Stimulated activated CD4-positive, alpha-beta T cell treated with anti-CD3 and anti-CD28 coated beads, Interleukin-12 subunit alpha, Interleukin-12 subunit beta, amount 100 ng/mL, for 4 hours (primary cell): ENCODE results near the gene GAL.

Experiments used
- DNase-seq: peaks from one replicate; pipeline ENCODE4 v3.0.0-alpha.2; 2020

The GAL gene

DNA sequence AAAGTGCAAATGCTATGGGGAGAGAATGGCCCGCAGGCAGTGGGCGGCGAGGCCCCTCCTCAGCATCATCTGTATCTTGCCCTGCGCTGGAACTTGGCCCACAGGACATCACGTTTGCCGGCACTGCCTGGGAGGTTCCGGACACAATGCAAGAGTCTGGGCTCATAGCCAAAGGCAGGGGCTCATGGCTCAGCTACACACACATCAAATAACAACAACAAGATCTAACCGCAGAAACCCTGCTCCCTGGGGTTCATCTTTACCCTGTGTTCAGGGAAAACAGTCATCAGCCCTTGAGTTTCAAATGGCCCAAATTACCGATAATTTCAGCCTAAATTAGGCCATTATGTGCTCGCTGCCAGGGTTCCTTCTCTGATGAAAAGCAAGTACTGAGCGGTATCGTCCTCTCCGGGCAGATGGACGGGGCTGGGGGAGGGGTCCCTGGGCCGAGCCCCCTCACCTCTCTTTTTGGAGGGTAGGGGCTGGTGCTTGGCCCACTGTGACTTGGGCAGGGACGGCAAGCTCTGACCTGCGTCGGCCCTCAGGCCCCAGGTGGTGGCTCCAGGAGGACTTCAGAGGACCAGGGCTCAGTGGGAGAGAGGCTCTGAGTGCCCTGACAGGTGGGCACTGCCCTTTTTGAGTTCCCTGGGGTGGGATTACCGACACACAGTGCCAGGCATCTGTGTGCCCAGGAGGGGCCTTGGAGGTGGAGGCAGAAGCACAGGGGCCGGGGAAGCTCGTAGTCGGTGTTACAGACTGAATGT, 25.0 kb upstream of the GAL start:
- no peak for DNase-seq

DNA sequence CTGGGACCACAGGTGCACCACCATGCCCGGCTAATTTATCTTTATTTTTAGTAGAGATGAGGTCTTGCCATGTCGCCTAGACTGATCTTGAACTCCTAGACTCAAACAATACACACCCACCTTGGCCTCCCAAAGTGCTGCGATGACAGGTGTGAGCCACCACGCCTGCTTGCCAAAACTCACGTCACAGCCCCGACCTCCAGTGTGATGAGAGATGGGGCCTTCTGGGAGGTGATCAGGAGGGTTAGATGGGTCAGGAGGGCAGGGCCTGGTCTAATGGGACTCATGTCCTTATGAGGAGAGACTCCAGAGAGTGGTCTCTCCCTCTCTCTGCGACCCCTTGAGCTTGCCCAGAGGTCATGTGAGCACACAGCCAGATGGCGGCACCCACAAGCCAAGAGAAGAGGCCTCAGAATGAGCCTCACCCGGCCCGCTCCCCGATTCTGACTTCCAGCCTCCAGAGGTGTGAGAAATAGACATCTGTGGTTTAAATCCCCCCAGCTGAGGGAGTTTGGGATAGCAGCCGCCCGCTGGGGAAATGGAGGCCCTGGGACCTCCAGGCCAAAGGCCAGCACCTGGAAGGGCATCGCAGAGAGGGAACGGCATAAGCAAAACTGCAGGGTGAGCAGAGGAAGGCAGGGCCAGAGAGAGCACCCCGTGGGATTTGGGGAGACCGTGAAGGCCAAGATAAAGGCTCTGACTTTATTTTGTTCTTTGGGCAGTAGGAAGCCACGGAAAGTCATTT, 24.1 kb upstream of the GAL start:
- DNase-seq = no peak

- DNase-seq = no peak
Measured at GRCh38 chr11:68661014-68661413, 23.3 kb upstream of the GAL start.

DNA sequence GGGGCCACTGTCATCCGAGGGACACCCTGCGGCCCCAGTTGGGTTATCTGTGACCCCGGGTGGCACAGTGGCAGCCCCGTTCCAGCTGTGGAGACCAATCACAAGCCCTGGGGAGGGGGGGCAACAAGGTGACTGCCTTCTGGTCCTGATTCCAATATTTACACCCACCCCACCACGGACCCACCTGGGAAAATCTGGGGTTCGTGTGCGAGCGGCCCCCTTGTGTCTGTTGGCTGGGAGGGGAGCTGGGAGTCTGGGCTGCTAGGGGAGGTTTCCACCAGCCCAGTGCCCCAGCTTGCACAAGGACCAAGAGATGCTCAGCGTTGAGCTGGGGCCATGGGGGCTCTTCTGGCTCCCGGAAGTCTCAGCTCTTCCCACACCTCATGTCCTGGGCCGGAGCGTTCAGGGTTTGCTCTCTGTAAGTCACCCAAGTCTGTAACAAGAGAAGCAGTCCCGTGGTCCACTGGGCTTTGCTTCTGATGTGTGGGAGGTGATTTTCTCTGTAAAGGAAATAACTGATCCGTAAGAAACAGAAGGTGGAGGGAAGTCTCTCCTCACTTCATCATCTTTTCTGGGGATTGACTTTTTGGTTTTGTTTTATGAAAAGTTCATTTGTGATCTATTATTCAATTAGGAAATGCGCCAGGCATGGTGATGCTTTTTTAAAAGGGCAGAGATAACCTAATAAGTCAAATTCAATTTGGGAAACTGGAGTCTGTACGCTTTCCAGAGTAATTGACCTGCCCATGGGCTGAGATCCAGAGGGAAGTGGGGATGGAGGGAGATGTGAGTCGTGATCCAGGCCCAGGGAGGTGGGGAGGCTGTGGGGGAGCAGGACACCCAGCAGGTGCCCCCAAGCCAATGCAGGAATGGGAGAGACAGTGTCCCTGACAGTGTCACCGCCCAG, 22.4 kb upstream of the GAL start:
- no peak for DNase-seq

DNA sequence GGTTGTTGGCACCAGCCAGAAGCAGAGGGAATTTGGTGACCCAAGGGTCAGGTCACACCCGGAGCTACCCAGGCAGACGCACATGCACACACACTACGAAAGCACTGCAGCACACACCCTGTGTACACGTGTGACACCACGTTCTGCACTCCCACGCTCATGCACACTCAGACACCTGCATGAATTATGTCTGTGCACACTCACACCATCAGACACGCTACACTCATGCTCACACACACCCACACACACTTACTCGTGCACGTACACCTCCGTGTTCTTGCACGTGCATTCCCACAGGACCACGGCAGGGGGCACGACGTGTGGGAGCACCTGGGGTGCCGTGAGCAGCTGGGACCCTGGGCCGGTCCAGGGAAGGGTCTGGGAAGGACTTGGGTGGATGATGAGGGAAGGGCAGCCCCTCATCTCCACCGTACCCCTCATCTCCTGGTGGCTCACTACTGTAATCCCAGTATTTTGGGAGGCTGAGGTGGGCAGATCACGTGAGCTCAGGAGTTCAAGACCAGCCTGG, 20.8 kb upstream of the GAL start:
- DNase-seq = no peak

GRCh38 chr11:68664141-68664540, 20.2 kb upstream of the GAL start:
- DNase-seq = no peak

DNA sequence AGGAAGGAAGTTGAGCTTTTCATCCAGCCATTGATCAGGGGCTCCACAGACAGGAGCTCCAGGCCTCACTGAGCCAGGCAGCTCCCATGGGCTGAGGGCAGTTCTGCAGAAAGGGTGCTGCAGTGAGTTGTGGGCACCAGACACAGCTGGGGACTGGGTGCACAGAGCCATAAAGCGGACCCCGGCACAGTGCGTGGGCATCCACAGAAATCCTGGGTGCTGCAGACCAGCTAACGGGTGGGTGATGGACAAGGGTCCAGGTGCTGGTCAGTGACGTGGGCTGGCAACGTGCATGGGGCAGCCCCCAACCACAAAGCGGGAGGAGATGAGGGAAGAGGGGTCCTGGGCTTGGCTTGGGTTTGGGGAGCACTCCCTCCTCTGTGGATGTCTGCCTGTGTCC, 19.4 kb upstream of the GAL start:
- DNase-seq = no peak

GRCh38 chr11:68665436-68665835, 18.9 kb upstream of the GAL start:
- DNase-seq = no peak

DNA sequence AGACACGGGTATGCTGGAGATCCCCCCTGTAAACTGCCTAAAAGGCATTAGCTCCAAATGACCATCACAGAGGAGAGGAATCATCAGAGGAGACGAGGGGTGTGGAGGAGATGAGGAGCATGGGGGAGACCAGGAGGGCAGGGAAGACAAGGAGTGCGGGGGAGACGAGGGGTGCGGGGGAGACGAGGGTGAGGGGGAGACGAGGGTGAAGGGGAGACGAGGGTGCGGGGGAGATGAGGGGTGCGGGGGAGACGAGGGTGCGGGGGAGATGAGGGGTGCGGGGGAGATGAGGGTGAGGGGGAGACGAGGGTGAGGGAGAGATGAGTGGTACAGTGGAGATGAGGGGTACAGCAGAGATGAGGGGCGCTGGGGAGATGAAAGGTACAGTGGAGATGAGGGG, 17.5 kb upstream of the GAL start:
- no peak for DNase-seq

- DNase-seq = no peak
Measured at GRCh38 chr11:68667511-68668500, 16.5 kb upstream of the GAL start.

GRCh38 chr11:68669301-68670090, 14.8 kb upstream of the GAL start:
- DNase-seq = no peak

DNA sequence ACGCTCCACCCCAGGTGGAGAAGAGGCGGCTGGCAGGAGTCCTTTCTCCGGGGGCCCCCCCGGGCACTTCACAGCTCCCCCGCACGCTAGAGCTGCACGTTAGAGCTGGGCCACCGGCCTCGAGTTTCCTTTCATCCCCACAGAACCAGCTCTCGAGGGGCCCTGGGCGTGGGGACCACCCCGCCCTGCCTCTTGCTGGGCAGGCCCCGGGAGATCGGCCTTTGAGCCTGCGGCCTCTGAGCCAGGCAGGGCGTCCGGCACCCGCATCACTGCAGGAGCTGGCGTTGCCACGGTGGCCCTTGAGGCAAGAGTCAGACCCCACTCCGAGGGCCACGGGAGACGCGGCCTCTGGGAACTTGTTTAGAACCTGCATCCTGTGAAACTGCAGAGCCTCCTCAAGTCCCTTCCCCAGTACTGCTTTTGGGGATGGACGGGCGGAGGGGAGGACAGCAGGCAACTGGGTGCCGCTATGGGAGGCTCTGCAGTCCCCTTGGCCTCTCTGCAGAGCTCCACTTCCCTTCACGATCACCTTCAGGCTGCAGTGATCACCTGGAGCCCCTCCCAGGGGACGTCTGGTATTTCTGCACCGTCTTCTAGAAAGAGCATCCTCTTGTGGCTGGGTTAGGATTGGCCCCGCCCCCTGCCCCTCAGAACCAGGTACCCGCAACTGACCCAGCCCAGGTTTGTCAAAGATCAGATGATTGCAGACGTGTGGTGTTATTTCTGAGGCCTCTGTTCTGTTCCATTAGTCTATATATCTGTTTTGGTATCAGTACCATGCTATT, 13.9 kb upstream of the GAL start:
- no peak for DNase-seq

DNA sequence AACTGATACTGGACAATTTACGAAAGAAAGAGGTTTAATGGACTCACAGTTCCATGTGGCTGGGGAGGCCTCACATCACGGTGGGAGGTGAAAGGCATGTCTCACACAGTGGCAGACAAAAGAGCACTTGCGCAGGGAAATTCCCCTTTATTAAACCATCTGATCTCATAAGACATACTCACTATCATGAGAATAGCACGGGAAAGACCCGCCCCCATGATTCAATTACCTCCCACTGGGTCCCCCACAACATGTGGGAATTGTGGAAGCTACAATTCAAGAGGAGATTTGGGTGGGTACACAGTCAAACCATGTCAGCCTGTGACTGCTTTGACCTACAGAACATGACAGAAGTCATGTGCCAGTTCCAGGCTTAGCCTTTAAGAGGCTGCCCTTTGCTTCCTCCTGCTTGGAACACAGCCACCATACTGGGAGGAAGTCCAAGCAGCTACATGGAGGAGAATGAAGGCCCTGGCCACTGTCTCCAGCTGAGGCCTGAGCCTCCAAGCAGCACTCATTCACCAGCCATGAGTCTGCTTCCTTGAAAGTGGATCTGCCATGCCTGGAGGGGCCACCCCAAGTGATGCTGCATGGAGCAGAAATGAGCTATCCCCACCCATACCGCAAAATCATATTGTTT, 10.9 kb upstream of the GAL start:
- DNase-seq = no peak

- DNase-seq = no peak
Measured at GRCh38 chr11:68673991-68674390, 10.4 kb upstream of the GAL start.

DNA sequence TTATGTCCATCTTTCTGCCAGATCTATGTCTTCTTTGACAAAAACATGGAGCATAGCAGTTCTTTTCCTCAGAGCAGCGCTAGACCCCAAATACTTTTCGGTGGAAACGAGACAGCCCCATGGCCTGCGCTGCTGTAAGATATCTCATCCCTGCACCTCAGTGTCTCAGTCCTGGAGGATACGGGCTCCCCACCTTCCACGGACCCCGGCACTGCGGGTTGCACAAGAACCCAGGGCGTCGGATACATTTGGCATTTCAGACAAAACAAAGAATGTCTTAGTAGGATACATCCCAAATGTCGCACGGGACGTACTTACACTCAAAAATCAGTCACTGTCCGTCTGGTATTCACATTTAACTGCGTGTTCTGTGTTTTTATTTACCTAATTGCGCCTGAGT, 9.9 kb upstream of the GAL start:
- DNase-seq = no peak

GRCh38 chr11:68677432-68677831, 6.9 kb upstream of the GAL start:
- DNase-seq = no peak

DNA sequence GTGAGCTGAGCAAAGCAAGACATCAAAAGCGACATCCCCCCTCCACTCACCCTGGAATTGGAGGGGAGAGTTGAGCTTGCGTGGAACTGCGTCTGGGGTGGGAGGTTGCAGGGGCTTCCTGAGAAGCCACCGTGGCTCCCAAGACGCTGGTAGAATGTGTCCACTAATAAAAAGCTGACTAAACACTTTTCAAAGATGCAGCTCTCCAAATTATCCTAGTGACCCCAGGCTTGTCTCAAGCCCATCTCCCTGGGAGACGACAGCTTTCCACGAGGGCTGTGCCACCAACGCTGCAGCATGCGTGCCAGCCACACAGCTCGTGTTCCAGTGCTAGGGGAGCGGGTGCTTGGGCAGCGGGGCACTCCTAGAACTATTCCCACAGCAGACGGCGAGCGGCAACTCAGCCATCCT, 6.3 kb upstream of the GAL start:
- DNase-seq = no peak

DNA sequence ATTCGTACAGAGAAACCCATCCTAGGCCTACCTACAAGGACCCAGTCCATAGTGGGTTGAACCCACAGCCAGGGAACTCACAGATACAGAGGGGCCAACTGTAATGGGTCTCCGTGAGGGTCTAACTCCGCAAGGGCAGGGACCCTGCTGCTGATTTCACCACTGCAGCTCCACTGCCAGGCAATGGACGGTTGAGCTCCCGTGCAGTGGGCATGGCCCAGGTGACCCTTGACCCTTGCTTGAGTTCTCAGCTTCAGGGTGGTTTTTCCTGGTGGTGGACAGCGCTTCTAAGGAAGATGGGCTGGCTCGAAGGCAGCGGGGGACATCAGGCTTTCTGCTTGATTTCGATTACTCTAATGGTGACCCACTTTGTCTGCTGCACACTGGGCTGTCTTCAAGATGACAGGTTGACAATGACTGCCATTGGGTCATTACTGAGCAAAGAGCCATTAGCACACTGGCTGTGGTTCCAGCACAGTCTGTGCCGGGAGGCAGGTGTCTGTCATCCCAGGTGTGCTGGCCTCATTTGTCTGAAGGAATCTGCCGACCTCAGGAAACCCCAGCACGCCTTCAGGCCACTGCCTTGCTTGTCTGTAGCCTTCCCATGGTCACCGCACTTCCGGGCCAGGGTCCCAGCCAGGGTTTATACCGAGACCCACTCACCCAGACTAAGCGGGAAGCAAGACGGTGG, 3.7 kb upstream of the GAL start:
- no peak for DNase-seq

GRCh38 chr11:68682531-68682961, 1.8 kb upstream of the GAL start:
- DNase-seq = no peak
